Right ventricle myocardium superior (tissue), 1 donor: ENCODE results near the gene RTN4R. TPM values are rescaled to one million over a fixed set of nuclear protein-coding genes. Genes with fewer than 3 reads are reported as not detected.
"Not testable (repeated sequence)": the region's sequence is repeated elsewhere in the genome, so short reads cannot be mapped to it uniquely, and the experiment has no call there.

Experiments
- ATAC-seq: fragments of 200-7000 bp; cut with Tn5 transposase; one replicate; pipeline ENCODE4 v1.9.1; 2020; ENCODE audit warnings: mild to moderate bottlenecking; ENCODE audit not compliant: poor library complexity
- DNase-seq: peaks from one replicate; pipeline ENCODE4 v3.0.0-alpha.2; 2020
- intact Hi-C: fragments of 100-400 bp; cut with DNase I; formaldehyde crosslinking; loops from one replicate; pipeline ENCODE4 v1.11.2; 2022
- total RNA-seq: library from RNA; stranded (reverse); fragmentation: NEBNext Ultra II Directional; extraction: Animal tissue kit (Norgen Biotek cat#: 25700); gene quantifications from one replicate; pipeline ENCODE4 v1.2.1, GENCODE V29; 2021
- donor health status: DM: no; HTN: yes; CAD: no; lungs with severe emphysema.

RTN4R gene
- total RNA-seq, 1 donor from 2014 or later: 0.75 TPM

GRCh38 chr22:20307448-20308447, 39.6 kb upstream of the RTN4R start:
- peak; percentile 31 for DNase-seq
- ATAC-seq, intact Hi-C loops: not testable (repeated sequence)

- ATAC-seq, intact Hi-C loops: not testable (repeated sequence)
- DNase-seq: peak; percentile 17
Measured at GRCh38 chr22:20306646-20307447, 38.7 kb upstream of the RTN4R start.

- intact Hi-C loops: no loop called here
- peak; percentile 22 for DNase-seq
- ATAC-seq: no peak
Measured at GRCh38 chr22:20305894-20306645, 38.0 kb upstream of the RTN4R start.

GRCh38 chr22:20305230-20305893, 37.2 kb upstream of the RTN4R start:
- DNase-seq: peak; percentile 3
- intact Hi-C loops, ATAC-seq: not testable (repeated sequence)

- DNase-seq: no peak
- intact Hi-C loops: no loop called here
- no peak for ATAC-seq
Measured at GRCh38 chr22:20304646-20305045, 36.5 kb upstream of the RTN4R start.

- intact Hi-C loops, DNase-seq, ATAC-seq: not testable (repeated sequence)
Measured at GRCh38 chr22:20303229-20303534, 35.1 kb upstream of the RTN4R start.

GRCh38 chr22:20302438-20303228, 34.5 kb upstream of the RTN4R start:
- intact Hi-C loops: no loop called here
- no peak for DNase-seq
- no peak for ATAC-seq

- ATAC-seq (peak; percentile 45), DNase-seq (peak; percentile 55)
- intact Hi-C loops: no loop called here
Measured at GRCh38 chr22:20299746-20300136, 31.6 kb upstream of the RTN4R start.

GRCh38 chr22:20298803-20299745, 31.0 kb upstream of the RTN4R start:
- DNase-seq (peak; percentile 93), ATAC-seq (peak; percentile 95)
- intact Hi-C loops: no loop called here

GRCh38 chr22:20298110-20298802, 30.1 kb upstream of the RTN4R start:
- intact Hi-C loops: no loop called here
- DNase-seq (no peak), ATAC-seq (no peak)

- DNase-seq (no peak), ATAC-seq (no peak)
- intact Hi-C loops: no loop called here
Measured at GRCh38 chr22:20297414-20298109, 29.4 kb upstream of the RTN4R start.

GRCh38 chr22:20296598-20296997, 28.5 kb upstream of the RTN4R start:
- ATAC-seq (no peak), DNase-seq (no peak)
- intact Hi-C loops: no loop called here

- intact Hi-C loops: no loop called here
- DNase-seq (no peak), ATAC-seq (no peak)
Measured at GRCh38 chr22:20295262-20296064, 27.3 kb upstream of the RTN4R start.

GRCh38 chr22:20292673-20293232, 24.6 kb upstream of the RTN4R start:
- intact Hi-C loops: no loop called here
- DNase-seq: no peak
- no peak for ATAC-seq
